ENCODE results near the gene ERCC3. TPM values are rescaled to one million over a fixed set of nuclear protein-coding genes. Genes with fewer than 3 reads are reported as not detected.
A peak's percentile ranks its signal among the peaks of the same experiment; 100 is the strongest.

ERCC3 gene
- total and polyA plus RNA-seq, 12 donors, result 15.8 to 27.4 (median 22.8) TPM

DNA sequence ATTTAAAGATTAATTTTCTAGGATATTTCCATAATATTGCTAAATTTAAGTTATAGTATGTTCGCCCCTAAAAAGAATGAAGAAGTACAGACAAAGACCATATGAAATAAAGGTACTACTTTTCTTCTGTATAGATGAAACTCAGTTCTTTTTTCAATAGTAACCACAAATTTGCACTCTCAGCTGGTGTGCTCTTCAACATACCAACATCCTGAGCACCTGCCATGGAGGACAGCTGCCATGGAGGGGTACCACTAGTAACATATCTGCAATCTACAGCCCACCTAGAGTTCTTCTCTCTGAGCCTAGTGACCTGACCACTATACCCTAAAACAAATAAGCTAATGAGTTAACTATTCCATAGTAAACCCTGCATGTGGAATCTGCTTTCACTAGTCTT, 36.8 kb upstream of the ERCC3 start:
- WGBS, 2 donors, result 97 to 99% methylated on average over 1 of the region's 1 CpG
- Histone ChIP-seq H3K9me3 (no peaks in the 10 kb centered on the region), H3K4me3 (no peak overlapping the region), H3K36me3 (peaks cover 0 to 98% (median 11%) of the 10 kb centered on the region in 9 donors), H3K27ac (no peak overlapping the region), H3K4me1 (no peaks in the 10 kb centered on the region), H3K27me3 (no peaks in the 10 kb centered on the region)
- intact Hi-C loops (cut with DNase I), result no loop called here
- ATAC-seq, result no peak
- TF ChIP-seq CTCF (IDR thresholded peaks at IDR 0.05), result no peak
- DNase-seq, result no peak

- H3K27me3 ChIP-seq, result no peaks in the 10 kb centered on the region
- no peak overlapping the region for H3K4me3 ChIP-seq
- H3K27ac ChIP-seq, result no peak overlapping the region
- DNase-seq (no peak), ATAC-seq (no peak)
- no peaks in the 10 kb centered on the region for H3K4me1 ChIP-seq
- 89% methylated on average over 2 of the region's 2 CpGs for WGBS, 2 donors
- H3K36me3 ChIP-seq, result peaks cover 0 to 100% (median 34%) of the 10 kb centered on the region in 9 donors
- TF ChIP-seq CTCF (IDR thresholded peaks at IDR 0.05), result no peak
- intact Hi-C loops (cut with DNase I), result loop anchor here in 4 of 10 donors (5.0 to 10.0 kb wide), 5 partner anchors 86 to 158 kb away; partner anchors contain the start of gene PROC (in 1 of the 4)
- H3K9me3 ChIP-seq, result no peaks in the 10 kb centered on the region
These were observed 32.5 kb upstream of the ERCC3 start for GRCh38 chr2:127326289-127326945.

- 69 to 71% methylated on average over 3 of the region's 3 CpGs for WGBS, 2 donors
- intact Hi-C loops (cut with DNase I), result loop anchor here (2.0 to 10.0 kb wide), 8 partner anchors 88 to 160 kb away; partner anchors contain the start of gene PROC (in 1 of the 10)
- peak in 1 of 8 donors; percentile 27 for ATAC-seq
These were observed 30.7 kb upstream of the ERCC3 start for GRCh38 chr2:127324635-127325034.

GRCh38 chr2:127321303-127321702, 27.4 kb upstream of the ERCC3 start:
- Histone ChIP-seq H3K4me3 (no peak overlapping the region), H3K9me3 (peaks cover 0 to 13% (median 6%) of the 10 kb centered on the region in 11 donors), H3K27me3 (no peaks in the 10 kb centered on the region), H3K27ac (no peak overlapping the region), H3K4me1 (no peaks in the 10 kb centered on the region), H3K36me3 (peaks cover 0 to 100% (median 63%) of the 10 kb centered on the region in 9 donors)
- intact Hi-C loops (cut with DNase I), result loop anchor here in 7 of 10 donors (5.0 to 10.0 kb wide), 4 partner anchors 93 to 163 kb away; partner anchors contain the start of gene PROC (in 1 of the 7)
- ATAC-seq (no peak), DNase-seq (no peak)
- TF ChIP-seq CTCF (IDR thresholded peaks at IDR 0.05), result no peak

More at GRCh38 chr2:127324635-127325034, 30.7 kb upstream of the ERCC3 start:
- DNase-seq, result peak in 1 of 2 donors; percentile 9
- Histone ChIP-seq H3K27ac (no peak overlapping the region), H3K4me3 (no peak overlapping the region), H3K27me3 (no peaks in the 10 kb centered on the region), H3K4me1 (no peaks in the 10 kb centered on the region), H3K9me3 (peaks cover 0 to 13% (median 6%) of the 10 kb centered on the region in 11 donors), H3K36me3 (peaks cover 0 to 100% (median 49%) of the 10 kb centered on the region in 9 donors)
- peak in 8 of 9 donors; percentile 25 to 70 (median 60) for TF ChIP-seq CTCF (IDR thresholded peaks at IDR 0.05)

All from heart right ventricle (tissue), 16 donors.